OCI-M2 (cell line): ENCODE measurements around the gene ZCRB1.

ENCODE experiments used
- DNase-seq: peaks from one replicate; lab custom pipeline; 2025; ENCODE audit not compliant: unreplicated experiment; lab: John Stamatoyannopoulos, UW

ZCRB1 gene

GRCh38 chr12:42281844-42282243, 44.0 kb downstream of the ZCRB1 start:
- DNase-seq, result no peak

- DNase-seq, result no peak
Observed at GRCh38 chr12:42281278-42281677, 44.6 kb downstream of the ZCRB1 start.

- no peak for DNase-seq
Observed at GRCh38 chr12:42278128-42278510, 47.8 kb downstream of the ZCRB1 start.

- no peak for DNase-seq
Observed at GRCh38 chr12:42277396-42278127, 48.3 kb downstream of the ZCRB1 start.

GRCh38 chr12:42275499-42275898, 50.4 kb downstream of the ZCRB1 start:
- DNase-seq, result no peak

- DNase-seq, result no peak
Observed at GRCh38 chr12:42273706-42274105, 52.2 kb downstream of the ZCRB1 start.

GRCh38 chr12:42270596-42270995, 55.3 kb downstream of the ZCRB1 start:
- DNase-seq, result no peak

GRCh38 chr12:42267413-42268190, 58.3 kb downstream of the ZCRB1 start:
- DNase-seq, result no peak

- DNase-seq, result no peak
Observed at GRCh38 chr12:42266579-42267230, 59.2 kb downstream of the ZCRB1 start.

GRCh38 chr12:42262271-42262670, 63.6 kb downstream of the ZCRB1 start:
- no peak for DNase-seq
